Endothelial cell of umbilical vein (primary cell): Measurements from ENCODE around the gene SPTB. TPM values are rescaled to one million over a fixed set of nuclear protein-coding genes. Genes with fewer than 3 reads are reported as not detected.

Experiments used
- BruUV-seq: library from RNA; stranded (reverse); fragments of 400-500 nt; replicated peaks from 2 replicates; lab custom pipeline; 2021; lab: Mats Ljungman, UMichigan
- CTCF ChIA-PET: fragments of 300-600, 350-600 bp; sonication (Branson Sonifier 250); formaldehyde crosslinking; loops from one replicate; lab custom pipeline; 2021; ENCODE audit warnings: antibody characterized with exemption, inconsistent platforms; lab: Charles Lee
- POLR2A ChIA-PET: fragments of 300-600, 350-600 bp; sonication (Branson Sonifier 250); formaldehyde crosslinking; loops from one replicate; lab custom pipeline; 2021; ENCODE audit warnings: antibody characterized with exemption, inconsistent platforms; lab: Charles Lee
- DNase-seq: peaks from one replicate; pipeline ENCODE4 v3.0.0-alpha.2; 2011; ENCODE audit warnings: low read depth, low spot score
- FAIRE-seq: peaks from 2 replicates; lab custom pipeline; 2011; peaks lifted over from hg19 to GRCh38; lab: Jason Lieb, UNC
- H2AFZ ChIP-seq: 2 replicates; pipeline ENCODE4 v1.6.0; 2012; ENCODE audit warnings: low read depth, low read length, control low read depth, inconsistent platforms
- H3K27ac ChIP-seq: 2 replicates; pipeline ENCODE4 v1.5.1; 2011; ENCODE audit warnings: low read depth, mild to moderate bottlenecking, control low read depth, low read length, moderate library complexity; ENCODE audit not compliant: insufficient read depth
- H3K27me3 ChIP-seq, 2 experiments: 2 replicates each; pipeline versions ENCODE4 v1.6.0 to v1.6.1; 2011; ENCODE audit warnings: low read length in 2 of 2, mixed read lengths in 1 of 2; ENCODE audit not compliant: control insufficient read depth in 2 of 2, insufficient read depth in 2 of 2
- H3K36me3 ChIP-seq, 2 experiments: 2 replicates in 1 of 2; 3 replicates in 1 of 2; pipeline ENCODE4 v1.5.1; 2011; ENCODE audit warnings: low read length in 2 of 2, mild to moderate bottlenecking in 1 of 2, moderate library complexity in 1 of 2; ENCODE audit not compliant: control insufficient read depth in 2 of 2, insufficient read depth in 2 of 2; ENCODE audit errors: extremely low read depth in 1 of 2
- H3K4me1 ChIP-seq: 3 replicates; pipeline ENCODE4 v1.5.1; 2011; ENCODE audit warnings: mild to moderate bottlenecking, low read length; ENCODE audit not compliant: control insufficient read depth, insufficient read depth; ENCODE audit errors: extremely low read depth
- H3K4me2 ChIP-seq: 2 replicates; pipeline ENCODE4 v1.6.1; 2011; ENCODE audit warnings: low read length, control low read depth, mixed read lengths; ENCODE audit not compliant: insufficient read depth
- H3K4me3 ChIP-seq, 3 experiments: fragments of 200-600 bp in 1 of 3; sonication (generic), shearing (Covaris generic) in 1 of 3; replicated peaks in 1 of 3; 2 replicates each; pipeline ENCODE4 v1.5.1; 2011 to 2016; ENCODE audit warnings: control low read depth in 3 of 3, low read length in 3 of 3, mild to moderate bottlenecking in 2 of 3, inconsistent platforms in 1 of 3, low read depth in 1 of 3, moderate library complexity in 1 of 3; ENCODE audit not compliant: insufficient read depth in 1 of 3
- H3K79me2 ChIP-seq: 2 replicates; pipeline ENCODE4 v1.6.0; 2012; ENCODE audit warnings: low read length, inconsistent platforms; ENCODE audit not compliant: control insufficient read depth, insufficient read depth
- H3K9ac ChIP-seq: replicated peaks from 2 replicates; pipeline ENCODE3; 2011; ENCODE audit warnings: low read length, control low read depth; ENCODE audit not compliant: insufficient read depth; ENCODE audit errors: extremely low read depth
- H3K9me1 ChIP-seq: replicated peaks from 3 replicates; pipeline ENCODE4 v1.6.0; 2011; ENCODE audit warnings: mild to moderate bottlenecking, low read length; ENCODE audit not compliant: control insufficient read depth, insufficient read depth; ENCODE audit errors: extremely low read depth
- H3K9me3 ChIP-seq: replicated peaks from 2 replicates; pipeline ENCODE4 v1.5.1; 2012; ENCODE audit warnings: low read length, inconsistent platforms; ENCODE audit not compliant: control insufficient read depth, insufficient read depth
- H4K20me1 ChIP-seq: replicated peaks from 2 replicates; pipeline ENCODE3; 2011; ENCODE audit warnings: mild to moderate bottlenecking, low read length; ENCODE audit not compliant: control insufficient read depth, insufficient read depth; ENCODE audit errors: extremely low read depth
- EZH2 ChIP-seq: IDR thresholded peaks from 2 replicates; pipeline ENCODE4 v1.6.1; 2012; ENCODE audit warnings: borderline replicate concordance, low read depth, mild to moderate bottlenecking, moderate library complexity, low read length, inconsistent platforms; ENCODE audit not compliant: severe bottlenecking
- FOS ChIP-seq: IDR thresholded peaks from 2 replicates; pipeline ENCODE4 v1.6.1; 2011; ENCODE audit warnings: mild to moderate bottlenecking, low read length, moderate library complexity, borderline replicate concordance; ENCODE audit not compliant: insufficient read depth
- GATA2 ChIP-seq: IDR thresholded peaks from 2 replicates; pipeline ENCODE4 v1.7.0; 2011; ENCODE audit warnings: low read depth, mild to moderate bottlenecking, moderate library complexity, mixed read lengths, low read length; ENCODE audit not compliant: insufficient read length, insufficient read depth
- JUN ChIP-seq: IDR thresholded peaks from 2 replicates; pipeline ENCODE4 v1.6.1; 2011; ENCODE audit warnings: borderline replicate concordance, low read depth; ENCODE audit not compliant: insufficient read length, insufficient read depth
- POLR2A ChIP-seq: IDR thresholded peaks from 2 replicates; pipeline ENCODE4 v1.6.1; 2012; ENCODE audit warnings: low read depth, mild to moderate bottlenecking, control low read depth, low read length
- POLR2AphosphoS5 ChIP-seq: IDR thresholded peaks from 2 replicates; pipeline ENCODE4 v1.6.1; 2012; ENCODE audit warnings: low read depth, mild to moderate bottlenecking, control low read depth, low read length, moderate library complexity; ENCODE audit not compliant: insufficient read depth
- dilution Hi-C: fragments of 300-500 bp; cut with MboI; formaldehyde crosslinking; loops from one replicate; pipeline ENCODE4 v1.15.0; 2019; ENCODE audit warnings: low sequenced_read_pairs; ENCODE audit not compliant: extremely low pct_ligation_motif_present
- intact Hi-C: fragments of 100-400 bp; cut with micrococcal nuclease; formaldehyde crosslinking; loops from one replicate; pipeline ENCODE4 v1.10.0; 2022
- polyA plus RNA-seq, 4 experiments: library from polyadenylated mRNA; depleted of rRNA in 3 of 4; stranded (reverse) in 3 of 4; unstranded in 1 of 4; fragments of >200 nt; gene quantifications; 2 replicates each; pipeline versions ENCODE4 v1.2.1 to v1.2.3, GENCODE V29; 2011 to 2012; ENCODE audit warnings: missing spikeins in 1 of 4
- total RNA-seq: library from RNA; stranded (reverse); gene quantifications from 2 replicates; pipeline ENCODE4 v1.2.3, GENCODE V29; 2021
- TF ChIP-seq, protein P1 (sequence below), 2 donors: IDR thresholded peaks; 1 replicate in 1 of 2; 2 replicates in 1 of 2; pipeline ENCODE4 v1.5.1; 2011; ENCODE audit warnings: low read length in 2 of 2, mild to moderate bottlenecking in 2 of 2, moderate library complexity in 2 of 2, control low read depth in 1 of 2, inconsistent platforms in 1 of 2, low read depth in 1 of 2; ENCODE audit not compliant: insufficient read depth in 1 of 2; ENCODE audit errors: extremely low read depth in 1 of 2

The SPTB gene
- total and polyA plus RNA-seq, 2 donors (not counting 3 experiments of a cell fraction or from before 2014, with no cell fraction given), result 0.03 to 0.07 TPM

GRCh38 chr14:64756712-64757111 lies 123.0 kb downstream of the SPTB start:
- H3K9me3 ChIP-seq, result no peaks in the 10 kb centered on the region
- no peak overlapping the region for H3K4me2 ChIP-seq
- H3K27ac ChIP-seq, result no peak overlapping the region
- CTCF ChIA-PET, result no interaction called here
- no peak for TF ChIP-seq GATA2
- TF ChIP-seq EZH2, result no peak
- TF ChIP-seq POLR2AphosphoS5, result no peak
- no peak for TF ChIP-seq FOS
- TF ChIP-seq POLR2A, result no peak
- POLR2A ChIA-PET, result no interaction called here
- no peaks in the 10 kb centered on the region for H3K79me2 ChIP-seq
- no peak for DNase-seq
- H3K27me3 ChIP-seq, result peaks cover 0 to 2% of the 10 kb centered on the region in 2 experiments
- H3K9me1 ChIP-seq, result no peaks in the 10 kb centered on the region
- no peak overlapping the region for H3K4me3 ChIP-seq
- peaks cover 2% of the 10 kb centered on the region for H3K4me1 ChIP-seq
- no TSS peak for BruUV-seq
- intact Hi-C loops, result no loop called here
- dilution Hi-C loops, result no loop called here
- no peak overlapping the region for H3K9ac ChIP-seq
- H3K36me3 ChIP-seq, result no peaks in the 10 kb centered on the region
- no peaks in the 10 kb centered on the region for H4K20me1 ChIP-seq
- H2AFZ ChIP-seq, result no peak overlapping the region
- no peak for FAIRE-seq

GRCh38 chr14:64755781-64756221 lies 123.9 kb downstream of the SPTB start:
- DNase-seq, result no peak
- H3K27me3 ChIP-seq, result peaks cover 0 to 2% of the 10 kb centered on the region in 2 experiments
- intact Hi-C loops, result no loop called here
- TF ChIP-seq POLR2A (no peak), EZH2 (no peak), GATA2 (no peak), POLR2AphosphoS5 (no peak), FOS (no peak), JUN (no peak)
- TF ChIP-seq, protein P1, sequence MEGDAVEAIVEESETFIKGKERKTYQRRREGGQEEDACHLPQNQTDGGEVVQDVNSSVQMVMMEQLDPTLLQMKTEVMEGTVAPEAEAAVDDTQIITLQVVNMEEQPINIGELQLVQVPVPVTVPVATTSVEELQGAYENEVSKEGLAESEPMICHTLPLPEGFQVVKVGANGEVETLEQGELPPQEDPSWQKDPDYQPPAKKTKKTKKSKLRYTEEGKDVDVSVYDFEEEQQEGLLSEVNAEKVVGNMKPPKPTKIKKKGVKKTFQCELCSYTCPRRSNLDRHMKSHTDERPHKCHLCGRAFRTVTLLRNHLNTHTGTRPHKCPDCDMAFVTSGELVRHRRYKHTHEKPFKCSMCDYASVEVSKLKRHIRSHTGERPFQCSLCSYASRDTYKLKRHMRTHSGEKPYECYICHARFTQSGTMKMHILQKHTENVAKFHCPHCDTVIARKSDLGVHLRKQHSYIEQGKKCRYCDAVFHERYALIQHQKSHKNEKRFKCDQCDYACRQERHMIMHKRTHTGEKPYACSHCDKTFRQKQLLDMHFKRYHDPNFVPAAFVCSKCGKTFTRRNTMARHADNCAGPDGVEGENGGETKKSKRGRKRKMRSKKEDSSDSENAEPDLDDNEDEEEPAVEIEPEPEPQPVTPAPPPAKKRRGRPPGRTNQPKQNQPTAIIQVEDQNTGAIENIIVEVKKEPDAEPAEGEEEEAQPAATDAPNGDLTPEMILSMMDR (IDR thresholded peaks at IDR 0.05; ENCODE audit: extremely low read depth in 1 of 2, insufficient read depth in 1 of 2, low read depth in 1 of 2, low read length in 2 of 2), result no peak
- H3K4me3 ChIP-seq, result no peak overlapping the region
- no peaks in the 10 kb centered on the region for H3K79me2 ChIP-seq
- CTCF ChIA-PET, result no interaction called here
- H3K9ac ChIP-seq, result no peak overlapping the region
- H3K27ac ChIP-seq, result no peak overlapping the region
- FAIRE-seq, result no peak
- no peak overlapping the region for H2AFZ ChIP-seq
- dilution Hi-C loops, result no loop called here
- no peaks in the 10 kb centered on the region for H3K36me3 ChIP-seq
- no peaks in the 10 kb centered on the region for H3K9me1 ChIP-seq
- no peak overlapping the region for H3K4me2 ChIP-seq
- no peaks in the 10 kb centered on the region for H3K4me1 ChIP-seq
- H3K9me3 ChIP-seq, result no peaks in the 10 kb centered on the region
- BruUV-seq, result no TSS peak
- POLR2A ChIA-PET, result no interaction called here
- H4K20me1 ChIP-seq, result no peaks in the 10 kb centered on the region
